ENCODE data around the gene TMEM14C.

TMEM14C gene

DNA sequence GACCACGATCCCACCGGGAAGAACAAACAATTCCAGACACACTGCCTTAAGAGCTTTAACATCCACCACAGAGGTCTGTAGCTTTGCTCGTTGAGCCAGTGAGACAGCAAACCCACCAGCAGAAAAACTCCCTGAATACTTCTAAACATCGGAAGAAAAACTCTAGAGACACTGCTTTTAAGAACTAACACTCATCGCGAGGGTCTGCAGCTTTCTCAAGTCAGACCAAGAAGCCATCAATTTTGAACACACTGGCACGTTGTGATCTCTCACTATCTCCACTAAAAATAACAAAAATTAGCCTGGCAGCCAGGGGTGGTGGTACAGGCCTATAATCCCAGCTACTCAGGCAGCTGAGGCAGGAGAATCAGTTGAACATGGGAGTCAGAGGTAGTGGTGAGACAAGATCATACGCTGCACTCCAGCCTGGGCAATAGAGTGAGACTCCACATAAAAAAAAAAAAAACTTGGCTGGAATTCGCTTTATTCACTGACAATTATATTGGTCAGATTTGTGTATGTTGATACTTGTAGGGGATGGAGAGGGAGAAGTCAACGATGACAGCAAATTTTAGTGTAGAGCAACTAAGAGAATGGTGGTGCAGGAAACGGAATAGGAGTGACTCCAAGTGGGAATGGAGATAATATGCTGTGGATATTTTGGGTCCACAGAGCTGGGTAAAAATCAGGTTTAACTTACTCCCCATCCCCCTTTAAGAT, 860 bp upstream of the TMEM14C start:
- no peak for TF ChIP-seq CTCF (IDR thresholded peaks at IDR 0.05; ENCODE audit: low read depth, low read length)
- no peak for DNase-seq (ENCODE audit: low read depth in 2 of 2)
- H3K4me3 ChIP-seq (replicated peaks in 1 of 2; ENCODE audit: low read depth in 2 of 2, low read length in 2 of 2), result peak overlapping the region; percentile 66 to 71

DNA sequence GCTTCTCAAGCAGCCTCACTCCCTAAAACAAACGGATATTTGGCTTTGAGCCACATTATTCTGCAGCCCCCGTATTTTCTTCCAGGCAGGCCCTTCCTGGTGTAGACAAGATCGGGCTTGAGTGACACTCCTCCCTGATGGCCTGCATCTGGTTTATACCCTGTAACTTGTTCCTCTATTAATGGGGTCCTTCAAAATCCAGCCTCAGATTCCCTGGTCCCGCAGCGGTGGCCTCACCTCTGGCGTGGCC, 375 bp upstream of the TMEM14C start:
- DNase-seq (ENCODE audit: low read depth in 2 of 2), result no peak
- TF ChIP-seq CTCF (IDR thresholded peaks at IDR 0.05; ENCODE audit: low read depth, low read length), result no peak
- H3K4me3 ChIP-seq (replicated peaks in 1 of 2; ENCODE audit: low read depth in 2 of 2, low read length in 2 of 2), result peak overlapping the region; percentile 66 to 71

DNA sequence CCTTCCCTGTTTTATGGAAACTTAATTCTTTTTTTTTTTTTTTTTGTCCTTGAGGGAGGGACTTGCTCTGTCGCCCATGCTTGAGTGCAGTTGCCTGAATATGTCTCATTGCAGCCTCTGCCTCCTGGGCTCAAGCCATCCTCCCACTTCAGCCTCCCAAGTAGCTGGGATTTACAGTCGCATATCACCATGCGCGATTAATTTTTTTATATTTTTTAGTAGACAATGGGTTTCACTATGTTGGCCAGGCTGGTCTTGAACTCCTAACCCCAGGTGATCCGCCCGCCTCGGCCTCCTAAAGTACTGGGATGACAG, 654 bp downstream of the TMEM14C start:
- peak overlapping the region; percentile 66 to 71 for H3K4me3 ChIP-seq (replicated peaks in 1 of 2; ENCODE audit: low read depth in 2 of 2, low read length in 2 of 2)
- TF ChIP-seq CTCF (IDR thresholded peaks at IDR 0.05; ENCODE audit: low read depth, low read length), result no peak
- peak in 1 of 2 donors; percentile 33 for DNase-seq (ENCODE audit: low read depth in 2 of 2)

GRCh38 chr6:10725044-10725443, 2.2 kb downstream of the TMEM14C start:
- DNase-seq (ENCODE audit: low read depth in 2 of 2), result no peak
- TF ChIP-seq CTCF (IDR thresholded peaks at IDR 0.05; ENCODE audit: low read depth, low read length), result no peak
- H3K4me3 ChIP-seq (replicated peaks in 1 of 2; ENCODE audit: low read depth in 2 of 2, low read length in 2 of 2), result no peak overlapping the region

GRCh38 chr6:10725716-10726115, 2.8 kb downstream of the TMEM14C start:
- DNase-seq (ENCODE audit: low read depth in 2 of 2), result no peak
- H3K4me3 ChIP-seq (replicated peaks in 1 of 2; ENCODE audit: low read depth in 2 of 2, low read length in 2 of 2), result no peak overlapping the region
- no peak for TF ChIP-seq CTCF (IDR thresholded peaks at IDR 0.05; ENCODE audit: low read depth, low read length)

- H3K4me3 ChIP-seq (replicated peaks in 1 of 2; ENCODE audit: low read depth in 2 of 2, low read length in 2 of 2), result no peak overlapping the region
- DNase-seq (ENCODE audit: low read depth in 2 of 2), result no peak
- no peak for TF ChIP-seq CTCF (IDR thresholded peaks at IDR 0.05; ENCODE audit: low read depth, low read length)
Measured at GRCh38 chr6:10730254-10730653, 7.4 kb downstream of the TMEM14C start.

DNA sequence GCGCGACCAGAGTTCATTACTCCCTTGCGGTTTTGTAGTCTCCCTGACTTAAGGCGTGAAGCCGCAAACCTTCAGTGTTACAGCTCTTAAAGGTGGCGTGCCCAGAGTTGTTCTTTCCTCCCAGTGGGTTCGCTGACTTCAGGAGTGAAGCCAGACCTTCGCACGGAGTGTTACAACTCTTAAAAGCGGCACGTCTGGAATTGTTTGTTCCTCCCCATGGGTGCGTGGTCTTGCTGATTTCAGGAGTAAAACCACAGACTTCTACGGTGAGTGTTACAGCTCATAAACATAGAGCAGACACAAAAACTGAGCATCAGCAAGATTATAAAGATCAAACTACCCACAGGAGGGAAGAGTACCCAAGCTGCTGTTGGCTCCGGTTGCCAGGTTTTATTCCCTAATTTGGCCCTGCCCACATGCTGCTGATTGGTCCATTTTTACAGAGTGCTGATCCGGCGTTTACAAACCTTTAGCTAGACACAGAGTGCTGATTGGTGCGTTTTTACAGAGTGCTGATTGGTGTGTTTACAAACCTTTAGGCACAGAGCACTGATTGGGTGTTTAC, 10.4 kb downstream of the TMEM14C start:
- no peak for TF ChIP-seq CTCF (IDR thresholded peaks at IDR 0.05; ENCODE audit: low read depth, low read length)
- H3K4me3 ChIP-seq (replicated peaks in 1 of 2; ENCODE audit: low read depth in 2 of 2, low read length in 2 of 2), result no peak overlapping the region
- DNase-seq (ENCODE audit: low read depth in 2 of 2), result no peak
